SJSA1 (cell line): ENCODE data around the gene TYW1. TPM values are rescaled to one million over a fixed set of nuclear protein-coding genes. Genes with fewer than 3 reads are reported as not detected.
"Not testable (repeated sequence)": the region's sequence is repeated elsewhere in the genome, so short reads cannot be mapped to it uniquely, and the experiment has no call there.

Experiments used
- DNase-seq, 2 experiments: peaks; one replicate each; pipeline ENCODE4 v3.0.0-alpha.2; 2015 to 2020; ENCODE audit warnings: low spot score in 2 of 2, low read depth in 1 of 2
- H3K27ac ChIP-seq: fragments of 250-450 bp; sonication (Bioruptor Pico); 2 replicates; pipeline ENCODE4 v1.5.1; 2020; ENCODE audit warnings: mild to moderate bottlenecking, moderate library complexity
- H3K27me3 ChIP-seq: fragments of 250-450 bp; sonication (Bioruptor Pico); replicated peaks from 2 replicates; pipeline ENCODE4 v1.5.1; 2020; ENCODE audit warnings: mild to moderate bottlenecking, moderate library complexity
- H3K36me3 ChIP-seq: fragments of 250-450 bp; sonication (Bioruptor Pico); 2 replicates; pipeline ENCODE4 v1.5.1; 2020; ENCODE audit warnings: mild to moderate bottlenecking
- H3K4me1 ChIP-seq: fragments of 250-450 bp; sonication (Bioruptor Pico); replicated peaks from 2 replicates; pipeline ENCODE4 v1.6.1; 2021; ENCODE audit warnings: mild to moderate bottlenecking
- H3K4me3 ChIP-seq: fragments of 250-450 bp; sonication (Bioruptor Pico); 2 replicates; pipeline ENCODE4 v1.5.1; 2020; ENCODE audit warnings: mild to moderate bottlenecking
- H3K9me3 ChIP-seq: fragments of 250-450 bp; sonication (Bioruptor Pico); replicated peaks from 2 replicates; pipeline ENCODE4 v1.5.1; 2020; ENCODE audit warnings: mild to moderate bottlenecking
- total RNA-seq: library from RNA; depleted of rRNA; stranded (reverse); fragments of >200 nt; shearing (Covaris generic); gene quantifications from 2 replicates; pipeline ENCODE4 v1.2.3, GENCODE V29; 2014

The TYW1 gene
- total RNA-seq, 1 experiment from 2014 or later, result 17.3 TPM

- H3K27me3 ChIP-seq, result not testable (repeated sequence)
Measured at GRCh38 chr7:67141001-67141400, 144.4 kb downstream of the TYW1 start.

GRCh38 chr7:67143091-67143786, 146.6 kb downstream of the TYW1 start:
- H3K27me3 ChIP-seq, H3K9me3 ChIP-seq, H3K27ac ChIP-seq, H3K4me3 ChIP-seq, H3K36me3 ChIP-seq, H3K4me1 ChIP-seq, DNase-seq: not testable (repeated sequence)

More at GRCh38 chr7:67141001-67141400, 144.4 kb downstream of the TYW1 start:
- not testable (repeated sequence) for H3K4me1 ChIP-seq, H3K4me3 ChIP-seq, H3K36me3 ChIP-seq, H3K9me3 ChIP-seq, H3K27ac ChIP-seq, DNase-seq

GRCh38 chr7:67145581-67146193, 149.1 kb downstream of the TYW1 start:
- not testable (repeated sequence) for H3K4me1 ChIP-seq, H3K9me3 ChIP-seq, H3K27ac ChIP-seq, H3K27me3 ChIP-seq, H3K4me3 ChIP-seq, DNase-seq, H3K36me3 ChIP-seq

GRCh38 chr7:67149131-67149530, 152.5 kb downstream of the TYW1 start:
- H3K27ac ChIP-seq, H3K27me3 ChIP-seq, H3K36me3 ChIP-seq, H3K4me1 ChIP-seq, H3K4me3 ChIP-seq, DNase-seq, H3K9me3 ChIP-seq: not testable (repeated sequence)

GRCh38 chr7:67154374-67154773, 157.7 kb downstream of the TYW1 start:
- H3K4me3 ChIP-seq, DNase-seq, H3K4me1 ChIP-seq, H3K36me3 ChIP-seq, H3K27me3 ChIP-seq, H3K27ac ChIP-seq, H3K9me3 ChIP-seq: not testable (repeated sequence)

- not testable (repeated sequence) for H3K4me1 ChIP-seq, H3K36me3 ChIP-seq, DNase-seq, H3K27ac ChIP-seq, H3K4me3 ChIP-seq, H3K27me3 ChIP-seq, H3K9me3 ChIP-seq
Measured at GRCh38 chr7:67156064-67156463, 159.4 kb downstream of the TYW1 start.

- H3K27ac ChIP-seq, H3K9me3 ChIP-seq, H3K36me3 ChIP-seq, H3K27me3 ChIP-seq, H3K4me3 ChIP-seq, DNase-seq, H3K4me1 ChIP-seq: not testable (repeated sequence)
Measured at GRCh38 chr7:67163285-67163684, 166.7 kb downstream of the TYW1 start.

GRCh38 chr7:67171151-67171550, 174.5 kb downstream of the TYW1 start:
- H3K4me1 ChIP-seq, H3K4me3 ChIP-seq, H3K27ac ChIP-seq, H3K9me3 ChIP-seq, DNase-seq, H3K36me3 ChIP-seq, H3K27me3 ChIP-seq: not testable (repeated sequence)

- H3K4me3 ChIP-seq, H3K4me1 ChIP-seq, H3K27me3 ChIP-seq, H3K36me3 ChIP-seq, DNase-seq, H3K9me3 ChIP-seq, H3K27ac ChIP-seq: not testable (repeated sequence)
Measured at GRCh38 chr7:67176730-67177129, 180.1 kb downstream of the TYW1 start.

- not testable (repeated sequence) for H3K27me3 ChIP-seq, H3K27ac ChIP-seq, H3K9me3 ChIP-seq, DNase-seq, H3K4me3 ChIP-seq, H3K4me1 ChIP-seq, H3K36me3 ChIP-seq
Measured at GRCh38 chr7:67178915-67179688, 182.5 kb downstream of the TYW1 start.

GRCh38 chr7:67182956-67183750, 186.5 kb downstream of the TYW1 start:
- DNase-seq, H3K27ac ChIP-seq, H3K9me3 ChIP-seq, H3K4me3 ChIP-seq, H3K4me1 ChIP-seq, H3K36me3 ChIP-seq, H3K27me3 ChIP-seq: not testable (repeated sequence)

GRCh38 chr7:67184912-67185659, 188.5 kb downstream of the TYW1 start:
- not testable (repeated sequence) for H3K27ac ChIP-seq, H3K9me3 ChIP-seq, H3K4me1 ChIP-seq, H3K27me3 ChIP-seq, DNase-seq, H3K4me3 ChIP-seq, H3K36me3 ChIP-seq

GRCh38 chr7:67185660-67186129, 189.1 kb downstream of the TYW1 start:
- H3K27ac ChIP-seq, H3K36me3 ChIP-seq, H3K4me3 ChIP-seq, H3K4me1 ChIP-seq, H3K27me3 ChIP-seq, H3K9me3 ChIP-seq, DNase-seq: not testable (repeated sequence)
